Measurements from ENCODE around the gene UIMC1. TPM values are rescaled to one million over a fixed set of nuclear protein-coding genes. Genes with fewer than 3 reads are reported as not detected.
"Not testable (repeated sequence)": the region's sequence is repeated elsewhere in the genome, so short reads cannot be mapped to it uniquely, and the experiment has no call there.

Gene UIMC1
- total RNA-seq, 4 donors from 2014 or later = 18.2 to 31.0 (median 29.2) TPM

GRCh38 chr5:176986280-176986679 lies 20.3 kb downstream of the UIMC1 start:
- no peak for TF ChIP-seq CTCF (IDR thresholded peaks at IDR 0.05)
- TF ChIP-seq POLR2A (IDR thresholded peaks at IDR 0.05) = no peak
- WGBS, 2 donors = 88 to 98% methylated on average over 2 of the region's 2 CpGs
- no peak overlapping the region for H3K4me3 ChIP-seq (ENCODE audit: low read depth, poor library complexity, severe bottlenecking)
- intact Hi-C loops (cut with DNase I; ENCODE audit: low total_unique reads) = no loop called here
- no peak for DNase-seq (ENCODE audit: low spot score in 2 of 2)

GRCh38 chr5:176985516-176985915 lies 21.1 kb downstream of the UIMC1 start:
- intact Hi-C loops (cut with DNase I; ENCODE audit: low total_unique reads) = no loop called here

GRCh38 chr5:176984176-176984575 lies 22.4 kb downstream of the UIMC1 start:
- DNase-seq (ENCODE audit: low spot score in 2 of 2); H3K4me3 ChIP-seq (ENCODE audit: low read depth, poor library complexity, severe bottlenecking); intact Hi-C loops (cut with DNase I; ENCODE audit: low total_unique reads): not testable (repeated sequence)
- WGBS, 2 donors = 95 to 98% methylated on average over 18 to 28 of the region's 28 CpGs

More at GRCh38 chr5:176985516-176985915, 21.1 kb downstream of the UIMC1 start:
- DNase-seq (ENCODE audit: low spot score in 2 of 2) = no peak
- TF ChIP-seq CTCF (IDR thresholded peaks at IDR 0.05) (no peak), POLR2A (IDR thresholded peaks at IDR 0.05) (no peak)
- 51 to 55% methylated on average over 2 of the region's 2 CpGs for whole genome bisulfite sequencing, 2 donors
- no peak overlapping the region for H3K4me3 ChIP-seq (ENCODE audit: low read depth, poor library complexity, severe bottlenecking)

- DNase-seq (ENCODE audit: low spot score in 2 of 2); H3K4me3 ChIP-seq (ENCODE audit: low read depth, poor library complexity, severe bottlenecking); intact Hi-C loops (cut with DNase I; ENCODE audit: low total_unique reads): not testable (repeated sequence)
- WGBS, 2 donors = 95 to 97% methylated on average over 12 to 14 of the region's 21 CpGs
Measured at GRCh38 chr5:176983593-176983992, 23.0 kb downstream of the UIMC1 start.

GRCh38 chr5:176983112-176983511 lies 23.5 kb downstream of the UIMC1 start:
- 34 to 73% methylated on average over 8 to 13 of the region's 13 CpGs for WGBS, 2 donors
- H3K4me3 ChIP-seq (ENCODE audit: low read depth, poor library complexity, severe bottlenecking); DNase-seq (ENCODE audit: low spot score in 2 of 2); intact Hi-C loops (cut with DNase I; ENCODE audit: low total_unique reads): not testable (repeated sequence)

GRCh38 chr5:176980818-176981217 lies 25.8 kb downstream of the UIMC1 start:
- no peak for DNase-seq (ENCODE audit: low spot score in 2 of 2)
- no peak overlapping the region for H3K4me3 ChIP-seq (ENCODE audit: low read depth, poor library complexity, severe bottlenecking)
- no peak for TF ChIP-seq CTCF (IDR thresholded peaks at IDR 0.05)
- no peak for TF ChIP-seq POLR2A (IDR thresholded peaks at IDR 0.05)
- intact Hi-C loops (cut with DNase I; ENCODE audit: low total_unique reads) = no loop called here
- WGBS, 2 donors = 77 to 91% methylated on average over 7 of the region's 7 CpGs

GRCh38 chr5:176979669-176980068 lies 26.9 kb downstream of the UIMC1 start:
- H3K4me3 ChIP-seq (ENCODE audit: low read depth, poor library complexity, severe bottlenecking) = no peak overlapping the region
- intact Hi-C loops (cut with DNase I; ENCODE audit: low total_unique reads) = no loop called here
- no peak for DNase-seq (ENCODE audit: low spot score in 2 of 2)
- no peak for TF ChIP-seq CTCF (IDR thresholded peaks at IDR 0.05)
- no peak for TF ChIP-seq POLR2A (IDR thresholded peaks at IDR 0.05)
- 90 to 93% methylated on average over 3 of the region's 3 CpGs for WGBS, 2 donors

All from lower leg skin (tissue), 4 donors.